Activated T-helper 2 cell treated with anti-CD3 and anti-CD28 coated beads, Interferon-gamma antibody, Interleukin-2, Interleukin-4, amounts not matched to agents 10 μg/mL and 5 μg/mL and 100 μg/mL, durations not matched to agents 14 hours and 24 hours and 36 hours (primary cell): Measurements from ENCODE around the gene INTS13. TPM values are rescaled to one million over a fixed set of nuclear protein-coding genes. Genes with fewer than 3 reads are reported as not detected.
"Not testable (repeated sequence)": the region's sequence is repeated elsewhere in the genome, so short reads cannot be mapped to it uniquely, and the experiment has no call there.

ENCODE experiments used
- DNase-seq: peaks from one replicate; pipeline ENCODE4 v3.0.0; 2021; ENCODE audit warnings: low spot score
- H3K27ac Mint-ChIP-seq: one replicate; pipeline ENCODE4 v1.8.0; 2021; ENCODE audit warnings: mixed read lengths
- H3K27me3 Mint-ChIP-seq: one replicate; pipeline ENCODE4 v1.8.0; 2021; ENCODE audit warnings: low read depth, mixed read lengths
- H3K36me3 Mint-ChIP-seq: one replicate; pipeline ENCODE4 v1.8.0; 2021; ENCODE audit warnings: low read depth, mixed read lengths
- H3K4me1 Mint-ChIP-seq: one replicate; pipeline ENCODE4 v1.8.0; 2021; ENCODE audit warnings: low read depth, mixed read lengths
- H3K4me3 Mint-ChIP-seq: one replicate; pipeline ENCODE4 v1.8.0; 2021; ENCODE audit warnings: low read depth, mild to moderate bottlenecking, moderate library complexity, mixed read lengths
- H3K9me3 Mint-ChIP-seq: one replicate; pipeline ENCODE4 v1.8.0; 2021; ENCODE audit warnings: mixed read lengths
- intact Hi-C: fragments of 100-400 bp; cut with micrococcal nuclease; formaldehyde crosslinking; loops from one replicate; pipeline ENCODE4 v1.15.1; 2023
- total RNA-seq: library from RNA; stranded (reverse); gene quantifications from 2 replicates; pipeline ENCODE4 v1.2.3, GENCODE V29; 2022

Gene INTS13
- total RNA-seq, 1 donor from 2014 or later: 65.7 TPM

DNA sequence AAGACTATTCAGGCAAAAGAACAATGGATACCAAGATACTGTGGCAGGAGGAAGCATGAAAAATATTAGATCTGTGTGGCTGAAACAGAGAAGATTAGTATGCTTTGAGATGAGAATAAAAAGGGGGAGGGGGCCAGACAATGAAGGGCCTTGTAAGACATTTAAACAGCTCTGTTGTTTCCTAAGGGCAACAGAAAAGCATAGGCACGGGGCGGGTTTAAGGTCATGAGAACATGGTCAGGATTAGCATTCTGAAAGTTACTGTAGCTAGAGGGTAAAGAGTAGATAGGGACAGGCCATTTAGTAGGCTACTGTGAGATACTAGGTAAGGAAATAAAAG is 18.6 kb downstream of the INTS13 start:
- intact Hi-C loops: no loop called here
- Mint-ChIP-seq H3K27me3 (no peaks in the 10 kb centered on the region), H3K27ac (no peak overlapping the region), H3K4me3 (no peak overlapping the region), H3K36me3 (peaks cover 69% of the 10 kb centered on the region), H3K4me1 (no peaks in the 10 kb centered on the region), H3K9me3 (no peaks in the 10 kb centered on the region)
- DNase-seq: no peak

DNA sequence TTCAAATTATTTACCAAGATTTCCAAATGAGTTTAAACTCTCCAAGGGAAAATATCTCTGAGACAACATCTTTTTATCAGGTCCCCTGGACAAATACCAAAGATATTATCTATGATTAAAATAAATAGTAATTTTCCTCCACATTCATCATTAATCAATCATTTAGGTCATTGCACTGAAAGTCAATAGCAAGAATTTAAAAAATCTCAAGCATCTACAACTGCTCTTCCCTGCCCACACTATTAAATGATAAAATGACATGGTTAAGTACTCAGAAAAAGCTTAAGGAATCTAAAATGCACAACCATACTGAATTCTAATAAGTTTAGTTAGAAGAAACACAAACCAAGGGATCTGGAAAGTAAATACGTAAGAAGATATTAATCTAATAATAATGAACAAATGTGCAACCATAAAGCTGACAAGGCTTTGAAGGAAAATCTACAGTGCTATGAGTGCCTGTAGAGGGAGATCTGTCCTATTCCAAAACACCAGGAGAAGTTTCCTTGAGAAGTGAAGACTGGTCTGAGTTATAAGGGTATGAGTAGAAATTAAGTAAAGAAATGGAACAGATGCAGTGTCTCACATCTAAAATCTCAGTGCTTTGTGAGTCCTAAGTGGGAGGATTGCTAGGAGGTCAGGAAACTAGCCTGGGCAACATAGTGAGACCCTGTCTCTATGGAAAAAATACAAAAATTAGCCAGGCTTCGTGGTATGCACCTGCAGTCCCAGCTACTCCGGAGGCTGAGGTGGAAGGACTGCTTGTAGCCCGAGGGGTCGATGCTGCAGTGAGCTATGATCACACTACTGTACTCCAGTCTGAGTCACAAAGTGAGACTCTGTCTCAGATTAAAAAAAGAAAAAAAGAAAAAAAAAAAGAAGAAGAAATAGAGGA is 19.2 kb downstream of the INTS13 start:
- Mint-ChIP-seq H3K4me1 (no peaks in the 10 kb centered on the region), H3K27ac (no peak overlapping the region), H3K4me3 (no peak overlapping the region), H3K27me3 (no peaks in the 10 kb centered on the region), H3K9me3 (no peaks in the 10 kb centered on the region), H3K36me3 (peaks cover 64% of the 10 kb centered on the region)
- DNase-seq: no peak
- intact Hi-C loops: no loop called here

DNA sequence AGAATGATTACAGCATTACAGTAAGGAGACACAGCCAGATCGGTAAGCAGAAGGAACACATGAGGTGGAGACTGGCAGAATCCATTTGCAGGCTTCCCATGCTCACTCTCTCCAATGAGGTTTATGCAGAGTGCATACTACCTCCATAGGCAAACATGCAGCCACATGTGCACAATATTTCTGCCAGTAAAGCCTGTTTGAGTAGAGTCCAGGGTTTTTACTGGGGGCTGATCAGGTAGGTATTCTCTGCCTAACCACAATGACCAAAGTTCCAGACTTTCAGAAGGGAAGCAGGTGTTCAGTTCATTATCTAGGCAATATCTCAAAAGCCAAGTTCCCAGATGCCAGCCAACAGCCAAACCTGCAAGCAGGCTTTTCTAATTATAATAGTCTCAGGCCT is 31.1 kb downstream of the INTS13 start:
- H3K36me3 Mint-ChIP-seq: peaks cover 79% of the 10 kb centered on the region
- peaks cover 12% of the 10 kb centered on the region for H3K4me1 Mint-ChIP-seq
- no peak overlapping the region for H3K27ac Mint-ChIP-seq
- intact Hi-C loops: no loop called here
- peaks cover 14% of the 10 kb centered on the region for H3K9me3 Mint-ChIP-seq
- H3K4me3 Mint-ChIP-seq: no peak overlapping the region
- no peak for DNase-seq
- no peaks in the 10 kb centered on the region for H3K27me3 Mint-ChIP-seq

DNA sequence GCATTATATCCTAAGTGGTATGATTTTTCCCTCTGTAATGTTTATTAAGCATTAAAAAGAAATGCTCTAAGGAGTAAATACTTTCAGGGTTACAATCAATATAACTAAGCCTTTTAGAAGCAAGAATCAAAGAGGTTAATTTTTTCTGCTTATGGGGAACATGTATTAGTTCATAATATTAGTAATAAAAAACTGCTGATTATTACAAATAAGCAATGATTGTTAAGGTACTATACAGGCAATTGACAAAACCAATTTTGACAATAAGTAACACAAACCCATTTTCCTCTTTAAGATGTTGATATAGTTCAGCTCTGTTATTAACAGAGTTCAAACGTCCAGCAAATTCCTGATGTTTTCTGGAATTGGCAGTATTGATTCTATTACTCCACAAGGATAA is 31.8 kb downstream of the INTS13 start:
- no peak for DNase-seq
- no peaks in the 10 kb centered on the region for H3K27me3 Mint-ChIP-seq
- peaks cover 12% of the 10 kb centered on the region for H3K4me1 Mint-ChIP-seq
- no peak overlapping the region for H3K4me3 Mint-ChIP-seq
- peaks cover 79% of the 10 kb centered on the region for H3K36me3 Mint-ChIP-seq
- intact Hi-C loops: no loop called here
- peaks cover 14% of the 10 kb centered on the region for H3K9me3 Mint-ChIP-seq
- no peak overlapping the region for H3K27ac Mint-ChIP-seq

DNA sequence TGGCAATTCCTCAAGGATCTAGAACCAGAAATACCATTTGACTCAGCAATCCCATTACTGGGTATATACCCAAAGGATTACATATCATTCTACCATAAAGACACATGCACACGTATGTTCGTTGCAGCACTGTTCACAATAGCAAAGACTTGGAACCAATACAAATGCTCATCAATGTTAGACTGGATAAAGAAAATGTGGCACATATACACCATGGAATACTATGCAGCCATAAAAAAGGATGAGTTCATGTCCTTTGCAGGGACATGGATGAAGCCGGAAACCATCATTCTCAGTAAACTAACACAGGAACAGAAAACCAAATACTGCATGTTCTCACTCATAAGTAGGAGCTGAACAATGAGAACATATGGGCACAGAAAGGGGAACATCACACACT is 34.4 kb downstream of the INTS13 start:
- intact Hi-C loops, H3K27me3 Mint-ChIP-seq, H3K27ac Mint-ChIP-seq, H3K4me3 Mint-ChIP-seq, DNase-seq: not testable (repeated sequence)
- peaks cover 12% of the 10 kb centered on the region for H3K4me1 Mint-ChIP-seq
- H3K9me3 Mint-ChIP-seq: peaks cover 14% of the 10 kb centered on the region
- peaks cover 85% of the 10 kb centered on the region for H3K36me3 Mint-ChIP-seq

- intact Hi-C loops: no loop called here
- Mint-ChIP-seq H3K36me3 (peaks cover 37% of the 10 kb centered on the region), H3K27me3 (no peaks in the 10 kb centered on the region), H3K9me3 (no peaks in the 10 kb centered on the region), H3K27ac (no peak overlapping the region), H3K4me1 (peaks cover 5% of the 10 kb centered on the region), H3K4me3 (no peak overlapping the region)
- DNase-seq: no peak
Observed at GRCh38 chr12:26896913-26897312, 40.9 kb downstream of the INTS13 start.

- no peak for DNase-seq
- peaks cover 24% of the 10 kb centered on the region for H3K36me3 Mint-ChIP-seq
- intact Hi-C loops: no loop called here
Observed at GRCh38 chr12:26895672-26896071, 42.1 kb downstream of the INTS13 start.

GRCh38 chr12:26891704-26892103 is 46.1 kb downstream of the INTS13 start:
- Mint-ChIP-seq H3K27ac (no peak overlapping the region), H3K4me1 (peaks cover 3% of the 10 kb centered on the region), H3K36me3 (peaks cover 7% of the 10 kb centered on the region), H3K9me3 (no peaks in the 10 kb centered on the region), H3K4me3 (no peak overlapping the region), H3K27me3 (no peaks in the 10 kb centered on the region)
- DNase-seq: no peak
- intact Hi-C loops: no loop called here

More at GRCh38 chr12:26895672-26896071, 42.1 kb downstream of the INTS13 start:
- Mint-ChIP-seq H3K27ac (no peak overlapping the region), H3K9me3 (no peaks in the 10 kb centered on the region), H3K4me1 (peaks cover 5% of the 10 kb centered on the region), H3K27me3 (no peaks in the 10 kb centered on the region), H3K4me3 (no peak overlapping the region)

- intact Hi-C loops: no loop called here
- Mint-ChIP-seq H3K36me3 (peaks cover 4% of the 10 kb centered on the region), H3K9me3 (no peaks in the 10 kb centered on the region), H3K4me1 (peaks cover 6% of the 10 kb centered on the region), H3K27ac (no peak overlapping the region), H3K4me3 (no peak overlapping the region), H3K27me3 (no peaks in the 10 kb centered on the region)
- DNase-seq: no peak
Observed at GRCh38 chr12:26890784-26891183, 47.0 kb downstream of the INTS13 start.

DNA sequence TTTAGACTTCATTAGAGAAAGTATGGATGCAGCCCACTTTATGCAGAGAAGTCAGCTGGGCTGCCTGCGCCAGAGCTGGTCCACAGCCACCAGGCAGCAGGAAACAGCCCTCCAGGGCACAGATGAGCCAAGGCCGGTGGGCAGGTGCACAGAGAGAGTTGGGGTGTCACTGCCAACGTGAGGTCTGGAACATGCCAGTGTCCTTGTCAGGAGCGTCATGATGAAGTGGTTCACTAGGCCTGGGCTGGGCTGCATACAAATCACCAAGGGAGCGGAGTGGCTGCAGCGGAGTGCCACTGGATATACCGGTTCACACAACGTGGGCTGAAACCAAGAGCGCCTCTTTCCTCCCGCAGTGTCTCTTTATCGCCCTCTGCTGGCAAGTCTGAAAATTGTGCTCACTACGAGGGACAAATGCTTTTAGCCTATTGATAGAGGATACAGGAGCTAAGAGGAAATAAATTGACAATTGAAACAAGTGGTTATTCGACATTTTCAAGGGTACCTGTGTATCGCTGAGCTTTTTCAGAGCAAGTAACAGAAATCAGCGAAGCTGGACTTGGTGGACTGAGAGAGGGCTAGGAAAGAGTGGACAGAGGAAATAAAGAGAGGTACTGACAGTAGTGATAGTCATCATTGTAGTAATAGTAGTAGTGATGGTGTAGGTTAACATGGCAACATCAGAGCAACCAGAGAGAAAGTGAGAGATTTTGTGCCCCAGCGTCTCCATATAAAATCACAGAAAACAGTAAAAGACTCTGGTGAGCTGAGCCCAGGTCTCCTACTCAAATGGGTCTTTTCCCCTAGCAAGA is 52.8 kb downstream of the INTS13 start:
- intact Hi-C loops: loop anchor here (1.0 to 10.0 kb wide), 4 partner anchors 32 to 788 kb away; partner anchors contain the start of gene ITPR2
- Mint-ChIP-seq H3K4me3 (no peak overlapping the region), H3K27ac (no peak overlapping the region), H3K27me3 (peaks cover 11% of the 10 kb centered on the region), H3K9me3 (no peaks in the 10 kb centered on the region), H3K36me3 (no peaks in the 10 kb centered on the region), H3K4me1 (peaks cover 16% of the 10 kb centered on the region)
- peak; percentile 78 for DNase-seq

- intact Hi-C loops: loop anchor here (10.0 kb wide), 1 partner anchor 46 kb away; the partner anchor contains the start of gene ITPR2
- DNase-seq: no peak
- Mint-ChIP-seq H3K9me3 (no peaks in the 10 kb centered on the region), H3K27ac (no peak overlapping the region), H3K4me1 (peaks cover 13% of the 10 kb centered on the region), H3K4me3 (no peak overlapping the region), H3K36me3 (no peaks in the 10 kb centered on the region), H3K27me3 (peaks cover 11% of the 10 kb centered on the region)
Observed at GRCh38 chr12:26880625-26881024, 57.2 kb downstream of the INTS13 start.

GRCh38 chr12:26878661-26879119 is 59.1 kb downstream of the INTS13 start:
- Mint-ChIP-seq H3K27ac (no peak overlapping the region), H3K4me1 (peaks cover 1% of the 10 kb centered on the region), H3K27me3 (peaks cover 11% of the 10 kb centered on the region), H3K9me3 (no peaks in the 10 kb centered on the region), H3K36me3 (no peaks in the 10 kb centered on the region), H3K4me3 (no peak overlapping the region)
- no peak for DNase-seq
- intact Hi-C loops: no loop called here
